Medulla oblongata (tissue), 1 donor: ENCODE measurements around the gene ZNF443.
"Not testable (repeated sequence)": the region's sequence is repeated elsewhere in the genome, so short reads cannot be mapped to it uniquely, and the experiment has no call there.

Source experiments
- DNase-seq: peaks from one replicate; pipeline ENCODE4 v3.0.0-alpha.2; 2015; ENCODE audit errors: extremely low spot score

Gene ZNF443

GRCh38 chr19:12417273-12417672 lies 23.5 kb downstream of the ZNF443 start:
- DNase-seq: not testable (repeated sequence)

DNA sequence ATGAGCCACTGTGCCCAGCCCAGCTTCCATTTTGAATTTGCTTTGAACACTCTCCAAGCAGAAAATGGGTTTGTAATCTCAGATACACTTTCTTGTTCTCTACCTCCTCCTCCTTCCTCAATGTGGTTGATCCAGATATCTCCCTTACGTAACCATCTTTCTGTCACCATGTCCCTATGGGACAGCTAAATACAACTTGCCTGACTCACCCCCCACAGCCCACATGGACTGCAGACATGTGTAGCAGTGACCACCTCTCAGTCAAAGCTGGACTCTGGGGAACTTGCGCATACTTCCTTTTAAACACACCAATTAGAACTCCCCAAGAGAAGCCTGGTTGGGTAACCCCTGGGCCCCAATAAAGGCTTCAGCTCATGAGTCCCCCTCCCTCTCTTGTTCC lies 28.9 kb downstream of the ZNF443 start:
- no peak for DNase-seq

DNA sequence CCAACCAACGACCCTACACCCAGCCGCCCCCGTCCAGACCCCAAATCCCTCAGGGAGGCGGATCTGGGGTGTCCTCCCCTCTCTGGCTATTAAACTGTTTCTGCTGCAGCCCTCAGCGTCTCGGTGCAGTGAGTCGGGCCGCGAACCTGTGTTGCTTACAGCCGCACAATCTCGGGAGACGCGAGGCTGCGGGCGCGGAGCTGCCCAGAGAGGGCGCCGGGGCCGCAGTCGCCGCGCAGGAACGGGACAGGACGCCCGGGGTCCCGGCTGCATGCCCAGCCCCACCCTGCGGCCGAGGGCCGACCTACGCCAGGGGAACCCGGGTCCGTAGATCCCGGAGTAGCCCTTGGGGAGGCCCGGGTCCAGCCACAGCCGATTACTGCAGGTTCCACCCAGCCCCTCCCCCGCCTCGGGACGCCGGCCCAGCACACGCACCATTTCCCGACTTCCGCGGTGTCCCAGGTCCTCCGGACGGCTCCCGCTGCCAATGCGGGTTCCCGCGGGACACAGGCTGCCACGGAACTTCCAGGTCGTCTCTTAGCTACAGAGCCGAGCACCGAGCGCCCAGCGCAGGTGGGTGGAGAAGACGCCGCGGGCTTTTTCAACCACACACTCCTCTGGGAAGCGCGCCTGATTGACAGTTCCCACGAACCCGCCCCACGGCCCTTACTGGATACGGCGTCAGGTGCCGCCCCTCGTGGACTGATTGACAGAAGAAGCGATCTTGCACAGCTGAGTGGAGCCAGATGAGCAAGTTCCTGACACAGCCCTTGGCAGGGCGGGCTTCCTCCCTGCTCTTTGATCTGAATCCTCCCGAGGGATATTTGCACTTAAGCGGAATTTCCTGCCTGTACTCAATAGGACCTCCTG lies 40.0 kb downstream of the ZNF443 start, which contains the start of gene ZNF799:
TSS of gene ZNF799 (minus strand) at position 639 of the 870 bp plus-strand sequence. CDS start at position 438, 201 bp downstream.
- DNase-seq: peak; percentile 98

GRCh38 chr19:12399901-12400632 lies 40.8 kb downstream of the ZNF443 start:
- DNase-seq: peak; percentile 14

DNA sequence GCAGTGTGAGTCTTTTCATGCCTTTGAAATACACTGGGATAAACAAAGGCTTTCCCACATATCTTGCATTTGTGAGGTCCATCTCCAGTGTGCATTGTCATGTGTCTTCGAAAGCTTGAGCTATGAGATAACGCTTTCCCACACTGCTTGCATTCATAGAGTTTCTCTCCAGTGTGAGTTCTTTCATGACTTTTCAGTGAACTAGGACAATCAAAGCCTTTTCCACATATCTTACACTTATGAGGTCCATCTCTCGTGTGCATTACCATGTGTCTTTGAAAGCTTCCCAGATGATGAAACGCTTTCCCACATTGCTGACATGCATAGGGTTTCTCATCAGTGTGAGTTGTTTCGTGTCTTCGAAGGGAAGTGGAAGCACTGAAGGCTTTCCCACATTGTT lies 49.7 kb downstream of the ZNF443 start:
- DNase-seq: not testable (repeated sequence)

- not testable (repeated sequence) for DNase-seq
These were observed 54.5 kb downstream of the ZNF443 start for GRCh38 chr19:12386365-12386764.

GRCh38 chr19:12380444-12380737 lies 60.4 kb downstream of the ZNF443 start:
- DNase-seq: no peak

DNA sequence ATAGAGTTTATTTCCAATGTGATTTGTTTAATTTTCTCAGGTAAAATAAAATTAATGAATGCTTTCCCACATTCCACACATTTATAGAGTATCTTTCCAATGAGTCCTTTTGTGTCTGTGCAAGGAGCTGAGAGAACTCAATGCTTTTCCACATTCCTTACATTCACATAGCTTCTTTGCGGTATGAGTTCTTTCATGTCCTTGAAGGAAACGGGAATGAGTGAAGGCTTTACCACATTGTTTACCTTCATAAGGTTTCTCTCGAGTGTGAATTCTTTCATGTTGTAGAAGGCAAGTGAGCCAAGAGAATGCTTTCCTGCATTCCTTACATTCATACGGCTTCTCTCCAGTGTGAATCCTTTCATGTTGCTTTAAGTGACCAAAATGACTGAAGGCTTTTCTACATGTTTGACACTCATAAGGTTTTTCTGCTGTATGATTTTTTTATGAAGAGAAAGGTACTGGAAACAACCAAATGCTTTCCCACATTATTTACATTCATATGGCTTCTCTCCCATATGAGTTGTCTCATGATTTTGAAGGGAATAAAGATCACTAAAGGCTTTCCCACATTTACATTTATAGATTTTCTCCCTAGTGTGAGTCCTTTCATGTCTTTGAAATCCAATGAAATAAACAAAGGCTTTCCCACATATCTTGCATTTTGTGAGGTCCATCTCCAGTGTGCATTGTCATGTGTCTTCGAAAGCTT lies 60.9 kb downstream of the ZNF443 start:
- no peak for DNase-seq
